Muscle of arm (tissue), 12 donors: ENCODE results near the gene CENPP. TPM values are rescaled to one million over a fixed set of nuclear protein-coding genes. Genes with fewer than 3 reads are reported as not detected.

Experiments
- DNase-seq: peaks from one replicate; pipeline ENCODE4 v3.0.0-alpha.2; 2013
- polyA plus RNA-seq, 12 donors: library from polyadenylated mRNA; unstranded; fragments of 120-200 nt; gene quantifications; one replicate each; pipeline ENCODE4 v1.2.1, GENCODE V29; 2013; ENCODE audit not compliant: insufficient read length in 12 of 12

The CENPP gene
- polyA plus RNA-seq, 12 donors: 2.2 to 8.2 (median 5.2) TPM; not detected in 1

- DNase-seq: no peak
Measured at GRCh38 chr9:92422611-92423338, 97.0 kb downstream of the CENPP start.

GRCh38 chr9:92423612-92424011 is 97.9 kb downstream of the CENPP start:
- no peak for DNase-seq

GRCh38 chr9:92424340-92424739 is 98.6 kb downstream of the CENPP start, which contains the start of gene OMD:
Gene OMD (minus strand): TSS chr9:92424471. CDS start chr9:92417558, 6,913 bp downstream.
- DNase-seq: no peak

- peak; percentile 80 for DNase-seq
Measured at GRCh38 chr9:92425474-92425873, 99.7 kb downstream of the CENPP start.

DNA sequence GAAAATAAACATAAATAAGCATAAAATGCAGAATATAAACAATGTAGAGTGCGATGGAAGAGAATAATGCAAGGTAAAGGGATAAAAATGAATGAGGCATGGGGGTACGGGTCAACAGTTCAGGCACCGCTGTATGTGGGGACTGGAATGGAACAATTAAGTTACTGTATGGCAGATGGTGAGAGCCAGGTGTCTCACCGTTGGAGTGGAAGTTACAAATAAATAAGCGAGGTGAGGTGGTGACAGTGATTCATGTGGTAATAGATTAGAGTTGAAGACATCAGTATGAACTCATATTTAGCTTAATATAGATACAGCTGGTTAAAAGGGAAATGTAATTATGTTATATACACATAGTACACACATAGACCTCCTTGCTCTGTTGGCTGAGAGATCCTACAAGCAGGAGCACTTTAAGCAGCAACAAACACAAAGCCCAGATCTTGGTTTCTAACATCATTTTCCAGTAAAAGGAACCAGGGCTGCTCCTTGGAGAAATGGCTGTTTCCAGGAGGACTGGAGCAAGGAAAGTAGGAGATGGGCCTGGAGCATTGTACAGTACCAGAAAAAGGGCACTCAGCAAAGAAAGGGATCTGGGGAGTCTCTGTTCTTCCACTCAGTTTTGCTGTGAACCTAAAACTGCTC is 100.9 kb downstream of the CENPP start:
- DNase-seq: peak; percentile 61

DNA sequence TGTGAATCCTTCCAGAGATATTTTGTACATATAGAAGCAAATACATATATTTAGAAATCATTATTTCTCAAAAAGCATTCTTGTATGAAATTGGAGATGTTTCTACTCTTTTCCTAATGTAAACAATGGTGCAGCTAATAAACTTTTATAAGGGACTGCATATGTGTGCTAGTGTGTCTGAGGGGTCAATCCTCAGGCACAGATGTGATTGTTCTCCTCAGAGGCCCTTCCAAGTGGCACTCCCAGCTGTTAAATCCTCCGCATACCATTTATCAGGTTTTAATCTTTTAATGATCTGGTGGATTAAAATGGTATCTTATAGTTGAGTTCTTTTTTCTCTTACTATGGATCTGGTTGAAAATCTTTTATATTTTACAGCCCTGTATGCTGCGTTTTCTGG is 104.1 kb downstream of the CENPP start:
- no peak for DNase-seq

DNA sequence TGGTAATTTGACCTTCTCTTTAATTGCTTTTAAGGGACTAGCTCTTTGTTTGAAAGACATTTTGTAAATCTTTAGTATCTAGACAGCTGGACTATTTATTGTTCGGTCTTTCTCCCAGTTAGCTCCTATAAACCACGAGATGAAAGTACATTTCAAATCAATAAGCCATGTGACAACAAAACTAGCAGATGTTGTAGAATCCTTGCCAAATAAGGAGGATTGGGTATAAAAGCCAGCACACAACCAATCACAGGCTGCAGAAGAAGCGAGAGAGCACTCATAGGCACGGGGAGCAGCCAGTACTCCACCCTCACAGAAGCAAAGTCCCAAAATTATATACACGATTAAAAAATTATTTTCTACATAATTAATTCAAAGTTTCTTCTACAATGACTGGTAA is 106.6 kb downstream of the CENPP start:
- DNase-seq: peak; percentile 38

DNA sequence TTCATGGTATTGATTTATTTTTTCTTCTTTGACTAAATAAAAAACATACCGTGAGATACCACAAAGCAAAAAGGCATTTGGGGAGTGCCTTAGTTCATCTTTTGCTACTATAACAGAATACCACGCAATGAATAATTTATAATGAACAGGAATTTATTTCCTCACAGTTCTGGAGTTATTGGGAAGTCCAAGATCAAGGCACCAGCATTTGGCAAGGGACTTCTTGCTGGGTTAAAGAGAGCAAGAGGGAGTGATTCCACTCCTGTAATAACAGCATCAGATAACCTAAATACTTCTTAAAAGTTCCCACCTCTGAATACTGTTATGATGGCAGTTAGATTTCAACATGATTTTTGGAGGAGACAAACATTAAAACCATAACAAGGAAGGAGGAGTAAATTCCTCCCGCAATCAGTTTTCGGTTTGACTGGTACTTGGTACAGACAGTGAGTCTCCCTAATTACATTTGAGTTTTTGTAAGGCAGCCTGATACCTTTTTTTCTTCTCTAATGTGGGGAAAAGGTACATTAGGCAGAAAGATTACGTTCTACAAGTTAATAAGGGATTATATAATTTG is 107.3 kb downstream of the CENPP start:
- no peak for DNase-seq

DNA sequence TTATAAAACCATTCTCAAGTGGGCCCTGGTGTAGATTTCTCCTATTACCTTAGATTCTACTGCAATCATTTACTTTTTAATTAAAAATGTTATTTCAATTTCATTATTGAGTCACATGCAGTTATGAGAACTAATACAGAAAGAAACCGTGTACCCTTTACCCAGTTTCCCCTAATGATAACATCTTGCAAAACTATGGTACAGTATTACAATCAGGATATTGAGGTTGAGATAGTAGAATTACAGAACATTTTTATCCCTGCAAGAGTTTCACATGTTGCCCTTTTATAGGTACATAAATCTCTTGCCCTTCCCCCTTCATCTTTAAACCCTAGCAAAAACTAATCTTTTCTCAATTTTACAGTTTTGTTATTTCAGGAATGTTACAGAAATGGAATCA is 109.5 kb downstream of the CENPP start:
- no peak for DNase-seq

- DNase-seq: no peak
Measured at GRCh38 chr9:92438900-92439526, 113.3 kb downstream of the CENPP start.

DNA sequence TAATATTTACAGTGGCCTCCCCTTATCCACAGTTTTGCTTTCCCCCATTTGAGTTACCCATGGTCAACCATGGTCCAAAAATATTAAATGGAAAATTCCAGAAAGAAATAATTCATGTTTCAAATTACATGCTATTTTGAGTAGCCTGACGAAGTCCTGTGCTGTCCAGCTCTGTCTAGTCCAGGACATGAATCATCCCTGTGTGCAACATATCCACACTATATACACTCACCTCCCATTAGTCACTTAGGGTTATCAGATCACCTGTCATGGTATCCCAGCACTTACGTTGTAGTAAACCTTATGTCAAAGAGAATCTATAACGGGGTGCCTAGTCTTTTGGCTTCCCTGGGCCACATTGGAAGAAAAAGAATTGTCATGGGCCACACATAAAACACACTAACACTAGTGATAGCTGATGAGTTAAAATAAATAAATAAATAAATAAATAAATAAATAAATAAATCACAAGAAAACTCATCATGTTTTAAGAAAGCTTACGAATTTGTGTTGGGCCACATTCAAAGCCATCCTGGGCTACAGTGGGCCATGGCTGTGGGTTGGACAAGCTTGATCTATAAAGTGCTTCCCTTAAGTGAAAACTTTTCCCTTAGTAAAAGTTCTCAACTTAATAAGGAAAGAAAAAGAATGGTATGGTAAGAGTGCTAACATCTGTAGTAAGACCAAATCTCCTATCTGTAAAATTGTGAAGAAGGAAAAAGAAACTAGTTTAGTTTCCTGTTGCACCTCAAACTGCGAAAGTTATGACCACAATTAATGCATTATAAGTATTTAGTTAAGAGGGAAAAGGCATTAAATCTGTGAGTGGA is 114.4 kb downstream of the CENPP start:
- no peak for DNase-seq

DNA sequence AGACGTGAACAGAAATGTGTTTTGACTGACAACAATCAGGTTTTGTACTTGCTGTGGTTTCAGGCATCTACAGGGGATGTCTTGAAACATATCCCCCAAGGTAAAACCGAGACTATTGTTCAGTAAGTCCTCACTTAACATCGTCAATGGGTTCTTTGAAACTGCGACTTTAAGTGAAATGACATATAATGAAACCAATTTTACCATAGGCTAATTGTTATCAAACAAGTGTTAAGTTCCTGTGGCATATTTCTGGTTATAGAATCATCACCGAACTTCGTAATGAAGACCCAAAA is 114.9 kb downstream of the CENPP start:
- DNase-seq: no peak

DNA sequence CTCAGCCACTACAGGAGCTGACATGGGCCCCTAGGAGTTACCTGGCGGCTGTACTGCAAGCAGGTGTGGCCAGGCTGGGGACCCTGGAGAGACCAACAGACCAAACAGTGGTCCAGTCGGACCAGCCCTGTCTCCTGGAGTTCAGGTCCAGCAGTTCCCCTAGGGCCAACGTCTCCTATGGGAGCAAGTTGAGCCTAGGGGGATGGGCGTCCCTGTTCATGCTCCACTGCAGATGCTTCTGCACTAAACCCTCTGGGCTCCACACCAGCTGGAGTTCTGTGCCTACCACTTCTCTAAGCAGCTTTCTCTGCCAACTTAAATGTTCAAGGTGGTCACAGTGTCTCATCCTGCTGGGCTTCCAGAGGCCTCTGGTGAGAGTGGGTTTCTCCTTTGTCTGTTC is 119.1 kb downstream of the CENPP start:
- DNase-seq: no peak

DNA sequence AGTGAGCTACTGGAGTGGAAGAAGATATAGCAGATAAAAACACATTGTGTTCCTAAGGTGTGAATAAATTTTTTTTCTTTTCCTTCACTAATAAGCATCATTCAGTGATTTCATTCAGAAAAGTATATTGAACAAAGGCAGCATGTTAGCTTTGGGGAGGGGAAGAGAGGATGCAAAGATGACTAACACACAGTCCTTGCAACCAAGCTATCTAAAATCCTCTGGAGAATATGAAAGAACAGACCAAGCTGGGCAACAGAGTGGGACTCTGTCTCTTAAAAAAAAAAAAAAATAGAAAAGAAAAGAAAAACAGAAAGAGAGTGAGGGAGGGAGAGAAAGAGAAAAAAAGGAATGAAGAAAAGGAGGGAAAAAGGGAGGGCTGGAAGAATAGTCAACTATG is 120.8 kb downstream of the CENPP start:
- no peak for DNase-seq

DNA sequence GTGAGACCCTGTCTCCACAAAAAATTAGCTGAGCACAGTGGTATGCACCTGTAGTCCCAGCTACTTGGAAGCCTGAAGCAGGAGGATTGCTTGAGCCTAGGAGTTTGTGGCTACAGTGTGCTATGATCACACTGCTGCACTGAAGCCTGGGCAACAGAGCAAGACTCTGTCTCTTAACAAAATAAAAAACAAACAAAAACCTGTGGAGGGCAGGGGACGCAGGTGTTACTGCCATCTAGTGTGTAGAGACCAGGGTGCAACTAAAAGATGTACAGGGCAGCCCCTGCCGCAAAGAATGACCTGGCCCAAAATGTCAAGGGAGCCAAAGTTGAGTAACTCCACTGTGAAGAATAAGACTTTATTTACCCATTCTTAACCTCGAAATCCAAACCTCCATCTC is 129.5 kb downstream of the CENPP start:
- no peak for DNase-seq

DNA sequence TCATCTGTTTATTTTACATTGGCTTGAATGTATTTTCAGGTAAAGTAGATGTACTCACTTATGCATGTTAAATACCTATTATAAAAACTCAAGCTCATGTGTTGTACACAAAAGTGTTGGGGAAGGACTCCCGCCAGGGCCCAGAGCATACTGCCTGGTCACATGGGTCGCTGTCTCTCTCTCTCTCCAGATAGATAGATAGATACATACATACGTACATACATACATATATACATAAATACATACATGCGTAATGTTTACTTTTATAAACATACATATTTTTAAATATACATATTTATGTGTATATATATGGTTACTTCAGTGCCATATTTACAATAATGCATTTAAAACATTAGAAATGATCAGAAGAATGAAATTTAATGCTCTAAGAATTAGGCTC is 131.8 kb downstream of the CENPP start:
- no peak for DNase-seq

DNA sequence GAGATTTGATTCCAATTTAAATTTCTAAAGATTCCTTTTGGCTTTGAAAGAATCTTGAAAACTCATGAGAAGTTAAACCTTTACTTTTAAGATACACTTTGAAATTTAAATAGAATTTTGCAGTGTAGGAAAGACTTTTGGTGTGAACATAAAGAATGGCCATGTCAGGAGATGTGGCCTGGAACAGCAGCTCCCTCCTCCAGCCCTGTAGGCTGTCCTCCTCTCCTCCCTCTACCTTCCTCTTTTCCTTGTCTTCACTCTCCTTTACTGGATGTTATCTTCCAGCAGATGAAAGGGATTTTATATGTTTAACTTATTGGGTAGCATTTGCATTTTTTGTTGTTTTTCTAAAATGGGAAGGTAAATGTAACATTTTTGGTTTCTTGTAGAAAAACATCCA is 137.6 kb downstream of the CENPP start:
- DNase-seq: no peak

DNA sequence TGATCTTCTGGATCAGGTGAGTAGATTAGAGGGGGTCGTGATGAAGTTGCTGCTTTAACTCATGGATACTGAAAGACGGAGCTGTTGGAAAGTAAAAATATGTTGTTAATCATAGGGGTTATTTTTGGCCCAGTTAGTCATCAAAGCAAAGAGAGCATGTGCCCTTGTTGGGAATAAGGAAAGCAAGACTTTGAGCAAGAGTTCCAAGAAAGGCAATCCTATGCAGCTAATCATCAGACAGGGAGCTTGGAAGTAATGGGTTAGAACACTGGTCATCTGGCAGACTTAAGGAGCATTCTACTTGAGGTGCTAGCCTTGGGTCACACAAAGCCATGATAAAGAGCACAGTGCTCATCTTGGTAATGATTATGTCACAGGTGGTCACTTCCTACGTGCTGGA is 138.2 kb downstream of the CENPP start:
- no peak for DNase-seq

- no peak for DNase-seq
Measured at GRCh38 chr9:92467041-92467440, 141.3 kb downstream of the CENPP start.

- DNase-seq: no peak
Measured at GRCh38 chr9:92467511-92467910, 141.8 kb downstream of the CENPP start.

DNA sequence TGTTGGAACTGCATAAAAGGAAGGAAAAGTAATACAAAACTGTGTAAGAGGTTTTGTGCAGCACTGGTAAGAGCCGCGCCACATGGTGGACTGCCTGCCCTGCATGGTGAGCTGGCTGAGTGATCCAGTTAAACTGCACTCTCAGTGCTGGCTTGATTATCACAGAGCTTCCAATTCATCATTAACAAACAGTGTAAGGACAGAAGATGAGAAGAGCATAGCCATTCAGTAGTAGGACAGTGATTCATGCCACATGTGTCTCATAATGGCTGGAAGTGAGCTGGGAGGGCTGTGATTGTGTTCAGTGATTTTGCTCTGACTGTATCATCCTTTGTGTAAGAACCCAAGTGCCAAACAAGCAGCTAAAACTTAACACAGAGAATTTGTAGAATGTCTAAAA is 142.5 kb downstream of the CENPP start:
- no peak for DNase-seq

- peak; percentile 66 for DNase-seq
Measured at GRCh38 chr9:92474587-92474986, 148.8 kb downstream of the CENPP start.
